Gastrocnemius medialis (tissue), 4 donors: Measurements from ENCODE around the gene ADGRB3. TPM values are rescaled to one million over a fixed set of nuclear protein-coding genes. Genes with fewer than 3 reads are reported as not detected.

Experiments used
- ATAC-seq, 2 donors: fragments of 150-250 bp; one replicate each; pipeline ENCODE4 v1.9.1; 2016
- DNase-seq, 2 donors: peaks; one replicate each; pipeline ENCODE4 v3.0.0-alpha.2; 2019
- H3K27ac ChIP-seq, 4 donors: fragments of 200-600 bp; sonication (generic); 1 replicate in 1 of 4; 2 replicates in 3 of 4; pipeline ENCODE4 v1.5.1; 2016 to 2018; ENCODE audit warnings: mild to moderate bottlenecking in 2 of 4, moderate library complexity in 1 of 4
- H3K27me3 ChIP-seq, 3 donors: fragments of 200-600 bp; sonication (generic) in 2 of 3; 1 replicate in 1 of 3; 2 replicates in 2 of 3; pipeline versions ENCODE4 v1.5.1 to v1.6.0; 2016 to 2019; ENCODE audit warnings: mild to moderate bottlenecking in 1 of 3, moderate library complexity in 1 of 3
- H3K36me3 ChIP-seq, 2 donors: fragments of 200-600 bp; sonication (generic) in 1 of 2; one replicate each; pipeline ENCODE4 v1.5.1; 2017 to 2018
- H3K4me1 ChIP-seq, 2 donors: fragments of 200-600 bp; sonication (generic) in 1 of 2; one replicate each; pipeline ENCODE4 v1.5.1; 2016 to 2017; ENCODE audit warnings: mild to moderate bottlenecking in 2 of 2
- H3K4me3 ChIP-seq, 4 donors: fragments of 200-600 bp; sonication (generic) in 3 of 4; 1 replicate in 1 of 4; 2 replicates in 3 of 4; pipeline ENCODE4 v1.5.1; 2016 to 2019; ENCODE audit warnings: mild to moderate bottlenecking in 2 of 4
- H3K9me3 ChIP-seq, 3 donors: fragments of 200-600 bp; sonication (generic) in 2 of 3; 1 replicate in 1 of 3; 2 replicates in 2 of 3; pipeline ENCODE4 v1.5.1; 2016 to 2019
- CTCF ChIP-seq, 5 experiments: fragments of 450-650 bp in 3 of 5; fragments of 200-600 bp in 2 of 5; sonication (generic) in 2 of 5; IDR thresholded peaks in 4 of 5; conservative IDR thresholded peaks in 1 of 5; 1 replicate in 4 of 5; 2 replicates in 1 of 5; pipeline ENCODE4 v1.5.1; 2016 to 2019; ENCODE audit warnings: antibody characterized with exemption in 5 of 5, mild to moderate bottlenecking in 3 of 5, moderate library complexity in 3 of 5
- POLR2A ChIP-seq, 2 donors: fragments of 450-650 bp; IDR thresholded peaks; one replicate each; pipeline ENCODE4 v1.6.1; 2017; ENCODE audit warnings: antibody characterized with exemption in 2 of 2, mild to moderate bottlenecking in 2 of 2, moderate library complexity in 2 of 2
- in situ Hi-C, 4 donors: fragments of 200-750 bp; cut with MboI; loops; one replicate each; pipeline versions ENCODE4 v1.15.0 to v1.8.0; 2017; ENCODE audit warnings: low sequenced_read_pairs in 4 of 4
- intact Hi-C: fragments of 100-400 bp; cut with DNase I; formaldehyde crosslinking; loops from one replicate; pipeline ENCODE4 v1.15.1; 2023; ENCODE audit warnings: low total_unique reads
- total RNA-seq, 4 donors: library from RNA; depleted of rRNA; stranded (reverse); fragments of >200 nt; gene quantifications; one replicate each; pipeline versions ENCODE4 v1.1.0 to v1.2.3, GENCODE V29; 2016

Gene ADGRB3
- total RNA-seq, 4 donors from 2014 or later, result 0.56 to 0.58 (median 0.58) TPM; not detected in 1

- Histone ChIP-seq H3K9me3 (no peaks in the 10 kb centered on the region), H3K36me3 (no peaks in the 10 kb centered on the region), H3K4me3 (no peak overlapping the region), H3K27ac (no peak overlapping the region), H3K4me1 (no peaks in the 10 kb centered on the region), H3K27me3 (no peaks in the 10 kb centered on the region)
- intact Hi-C loops, result no loop called here
- in situ Hi-C loops, result no loop called here
- TF ChIP-seq CTCF (IDR thresholded peaks at IDR 0.05 in 4 of 5, conservative IDR thresholded peaks at IDR 0.05 in 1 of 5) (no peak), POLR2A (IDR thresholded peaks at IDR 0.05) (no peak)
- no peak for DNase-seq
- ATAC-seq, result no peak
Measured at GRCh38 chr6:69155467-69155866, 520.4 kb downstream of the ADGRB3 start.

- H3K9me3 ChIP-seq, result no peaks in the 10 kb centered on the region
- no peaks in the 10 kb centered on the region for H3K4me1 ChIP-seq
- no peak overlapping the region for H3K4me3 ChIP-seq
- in situ Hi-C loops, result no loop called here
- intact Hi-C loops, result no loop called here
- H3K27me3 ChIP-seq, result no peaks in the 10 kb centered on the region
- no peak for ATAC-seq
- no peak for DNase-seq
- H3K36me3 ChIP-seq, result no peaks in the 10 kb centered on the region
- TF ChIP-seq POLR2A (IDR thresholded peaks at IDR 0.05) (no peak), CTCF (IDR thresholded peaks at IDR 0.05 in 4 of 5, conservative IDR thresholded peaks at IDR 0.05 in 1 of 5) (no peak)
- H3K27ac ChIP-seq, result no peak overlapping the region
Measured at GRCh38 chr6:69162811-69163210, 527.7 kb downstream of the ADGRB3 start.

GRCh38 chr6:69164564-69165229, 529.6 kb downstream of the ADGRB3 start:
- TF ChIP-seq CTCF (IDR thresholded peaks at IDR 0.05 in 4 of 5, conservative IDR thresholded peaks at IDR 0.05 in 1 of 5) (no peak), POLR2A (IDR thresholded peaks at IDR 0.05) (no peak)
- no peak for DNase-seq

GRCh38 chr6:69179681-69180080, 544.6 kb downstream of the ADGRB3 start:
- in situ Hi-C loops (no loop called here), intact Hi-C loops (no loop called here)
- H3K27ac ChIP-seq, result no peak overlapping the region
- H3K9me3 ChIP-seq, result no peaks in the 10 kb centered on the region
- no peaks in the 10 kb centered on the region for H3K27me3 ChIP-seq
- no peak overlapping the region for H3K4me3 ChIP-seq
- H3K36me3 ChIP-seq, result no peaks in the 10 kb centered on the region
- no peaks in the 10 kb centered on the region for H3K4me1 ChIP-seq
- TF ChIP-seq POLR2A (IDR thresholded peaks at IDR 0.05), result no peak
- no peak for TF ChIP-seq CTCF (IDR thresholded peaks at IDR 0.05 in 4 of 5, conservative IDR thresholded peaks at IDR 0.05 in 1 of 5)
- ATAC-seq (no peak), DNase-seq (no peak)

More at GRCh38 chr6:69164564-69165229, 529.6 kb downstream of the ADGRB3 start:
- H3K9me3 ChIP-seq, result no peaks in the 10 kb centered on the region
- no peaks in the 10 kb centered on the region for H3K36me3 ChIP-seq
- in situ Hi-C loops, result no loop called here
- H3K4me3 ChIP-seq, result no peak overlapping the region
- no peak for ATAC-seq
- no peaks in the 10 kb centered on the region for H3K27me3 ChIP-seq
- H3K4me1 ChIP-seq, result no peaks in the 10 kb centered on the region
- H3K27ac ChIP-seq, result no peak overlapping the region
- intact Hi-C loops, result no loop called here
